Panc1 (cell line): Measurements from ENCODE around the gene PLCH1.
"Not testable (repeated sequence)": the region's sequence is repeated elsewhere in the genome, so short reads cannot be mapped to it uniquely, and the experiment has no call there.

Experiments
- CTCF ChIP-seq: fragments of 450-650 bp; IDR thresholded peaks from 2 replicates; pipeline ENCODE4 v1.5.1; 2017; ENCODE audit warnings: mild to moderate bottlenecking
- POLR2AphosphoS5 ChIP-seq: IDR thresholded peaks from 2 replicates; pipeline ENCODE4 v1.6.1; 2012; ENCODE audit warnings: mild to moderate bottlenecking, low read depth, low read length, moderate library complexity
- REST ChIP-seq, 2 experiments: IDR thresholded peaks; 2 replicates each; pipeline ENCODE4 v1.6.1; 2011 to 2012; ENCODE audit warnings: low read depth in 2 of 2, control low read depth in 1 of 2, low read length in 1 of 2, mild to moderate bottlenecking in 1 of 2, moderate library complexity in 1 of 2; ENCODE audit not compliant: insufficient read depth in 1 of 2

- TF ChIP-seq CTCF; POLR2AphosphoS5; REST (IDR thresholded peaks at IDR 0.05; ENCODE audit: insufficient read depth in 1 of 2, low read depth in 2 of 2, low read length in 1 of 2): not testable (repeated sequence)
Observed at GRCh38 chr3:155622647-155623046, 122.2 kb downstream of the PLCH1 start.
